H1 (cell line): ENCODE measurements around the gene TFCP2L1. TPM values are rescaled to one million over a fixed set of nuclear protein-coding genes. Genes with fewer than 3 reads are reported as not detected.

Experiments
- CTCF ChIA-PET: fragments of 300-600 bp; sonication (Branson Sonifier 250); formaldehyde crosslinking; loops from one replicate; lab custom pipeline; 2021; ENCODE audit not compliant: partially characterized antibody; lab: Charles Lee
- POLR2A ChIA-PET: fragments of 300-600 bp; sonication (Branson Sonifier 250); formaldehyde crosslinking; loops from one replicate; lab custom pipeline; 2021; ENCODE audit warnings: inconsistent platforms; ENCODE audit not compliant: partially characterized antibody; lab: Charles Lee
- DNase-seq, 2 experiments: peaks; one replicate each; pipeline versions ENCODE4 v3.0.0 to v3.0.0-alpha.2; 2010 to 2022; ENCODE audit warnings: low spot score in 2 of 2, low read depth in 1 of 2, mixed read lengths in 1 of 2
- FAIRE-seq: peaks from 2 replicates; lab custom pipeline; 2011; peaks lifted over from hg19 to GRCh38; lab: Jason Lieb, UNC
- H2AFZ ChIP-seq: 2 replicates; pipeline ENCODE4 v1.8.1; 2012; ENCODE audit warnings: low read length, inconsistent platforms
- H2AK5ac ChIP-seq: 2 replicates; pipeline ENCODE4 v1.6.1; 2013; ENCODE audit warnings: low read depth, low read length
- H2BK120ac ChIP-seq: replicated peaks from 2 replicates; pipeline ENCODE3; 2013; ENCODE audit warnings: low read depth, low read length, inconsistent platforms
- H2BK12ac ChIP-seq: 2 replicates; pipeline ENCODE4 v1.6.1; 2013; ENCODE audit warnings: low read depth, low read length
- H2BK15ac ChIP-seq: 2 replicates; pipeline ENCODE4 v1.6.1; 2013; ENCODE audit warnings: low read length
- H2BK20ac ChIP-seq: 2 replicates; pipeline ENCODE4 v1.6.1; 2013; ENCODE audit warnings: low read length
- H2BK5ac ChIP-seq: 2 replicates; pipeline ENCODE4 v1.6.1; 2013; ENCODE audit warnings: low read depth, low read length
- H3K14ac ChIP-seq: 2 replicates; pipeline ENCODE4 v1.6.1; 2013; ENCODE audit warnings: inconsistent platforms; ENCODE audit not compliant: insufficient read length
- H3K18ac ChIP-seq: 2 replicates; pipeline ENCODE4 v1.6.1; 2013; ENCODE audit warnings: low read length; ENCODE audit errors: extremely low read depth
- H3K23ac ChIP-seq: 2 replicates; pipeline ENCODE4 v1.6.1; 2013; ENCODE audit warnings: inconsistent platforms; ENCODE audit not compliant: insufficient read length
- H3K23me2 ChIP-seq: 2 replicates; pipeline ENCODE4 v1.6.1; 2013; ENCODE audit warnings: low read depth, low read length
- H3K27ac ChIP-seq: 2 replicates; pipeline ENCODE4 v1.6.1; 2011; ENCODE audit warnings: low read depth, low read length, inconsistent platforms
- H3K27me3 ChIP-seq, 4 experiments: replicated peaks in 1 of 4; 1 replicate in 1 of 4; 2 replicates in 3 of 4; pipeline versions ENCODE4 v1.6.1 to v1.8.1; 2011 to 2013; ENCODE audit warnings: low read length in 3 of 4, mild to moderate bottlenecking in 3 of 4, inconsistent platforms in 2 of 4, mixed read lengths in 2 of 4, moderate library complexity in 1 of 4; ENCODE audit not compliant: control insufficient read depth in 3 of 4, insufficient read depth in 3 of 4; ENCODE audit errors: extremely low read depth in 1 of 4
- H3K36me3 ChIP-seq, 4 experiments: 2 replicates each; pipeline versions ENCODE4 v1.6.1 to v1.8.1; 2011 to 2013; ENCODE audit warnings: mild to moderate bottlenecking in 4 of 4, low read length in 3 of 4, moderate library complexity in 2 of 4, control low read depth in 1 of 4, inconsistent platforms in 1 of 4; ENCODE audit not compliant: insufficient read depth in 4 of 4, control insufficient read depth in 2 of 4
- H3K4ac ChIP-seq: replicated peaks from 2 replicates; pipeline ENCODE3; 2013; ENCODE audit warnings: low read length, low read depth, mixed read lengths, inconsistent platforms; ENCODE audit not compliant: insufficient read length
- H3K4me1 ChIP-seq, 4 experiments: replicated peaks in 1 of 4; 1 replicate in 1 of 4; 2 replicates in 3 of 4; pipeline versions ENCODE4 v1.6.1 to v1.8.1; 2011 to 2013; ENCODE audit warnings: low read length in 3 of 4, inconsistent platforms in 2 of 4, mixed read lengths in 1 of 4; ENCODE audit not compliant: insufficient read depth in 4 of 4, control insufficient read depth in 3 of 4
- H3K4me2 ChIP-seq, 2 experiments: 2 replicates each; pipeline versions ENCODE4 v1.6.1 to v1.8.1; 2011 to 2013; ENCODE audit warnings: low read depth in 2 of 2, low read length in 2 of 2, control low read depth in 1 of 2, inconsistent platforms in 1 of 2, mild to moderate bottlenecking in 1 of 2; ENCODE audit not compliant: insufficient read depth in 1 of 2
- H3K4me3 ChIP-seq, 4 experiments: fragments of 200-600, 300-600 bp in 1 of 4; sonication (generic), shearing (Covaris generic), sonication (Bioruptor Twin) in 1 of 4; 2 replicates each; pipeline versions ENCODE4 v1.5.1 to v1.8.1; 2011 to 2016; ENCODE audit warnings: low read length in 4 of 4, low read depth in 3 of 4, control low read depth in 2 of 4, inconsistent platforms in 2 of 4, mild to moderate bottlenecking in 2 of 4, mixed read lengths in 1 of 4, moderate library complexity in 1 of 4; ENCODE audit not compliant: insufficient read depth in 2 of 4; ENCODE audit errors: extremely low read depth in 1 of 4
- H3K56ac ChIP-seq: replicated peaks from 2 replicates; pipeline ENCODE3; 2013; ENCODE audit warnings: low read depth, mild to moderate bottlenecking, mixed read lengths, low read length, inconsistent platforms; ENCODE audit not compliant: insufficient read length
- H3K79me1 ChIP-seq: 2 replicates; pipeline ENCODE4 v1.6.1; 2013; ENCODE audit warnings: low read depth, low read length, control low read depth
- H3K79me2 ChIP-seq, 2 experiments: 2 replicates each; pipeline versions ENCODE4 v1.6.1 to v1.8.1; 2012 to 2013; ENCODE audit warnings: low read length in 2 of 2, mild to moderate bottlenecking in 2 of 2, inconsistent platforms in 1 of 2; ENCODE audit not compliant: insufficient read depth in 2 of 2, control insufficient read depth in 1 of 2
- H3K9ac ChIP-seq, 4 experiments: replicated peaks in 1 of 4; 1 replicate in 1 of 4; 2 replicates in 3 of 4; pipeline versions ENCODE4 v1.6.1 to v1.8.1; 2011 to 2013; ENCODE audit warnings: low read depth in 3 of 4, low read length in 3 of 4, control low read depth in 2 of 4, mild to moderate bottlenecking in 2 of 4, moderate library complexity in 2 of 4, inconsistent platforms in 1 of 4; ENCODE audit errors: extremely low read depth in 1 of 4
- H3K9me3 ChIP-seq, 2 experiments: 2 replicates each; pipeline versions ENCODE4 v1.6.1 to v1.8.1; 2012 to 2013; ENCODE audit warnings: mild to moderate bottlenecking in 2 of 2, moderate library complexity in 2 of 2, control low read depth in 1 of 2, inconsistent platforms in 1 of 2, low read depth in 1 of 2, low read length in 1 of 2, mixed read lengths in 1 of 2; ENCODE audit not compliant: insufficient read depth in 2 of 2
- H4K20me1 ChIP-seq, 2 experiments: replicated peaks in 1 of 2; 2 replicates each; pipeline versions ENCODE3 to v1.8.1; 2011 to 2013; ENCODE audit warnings: inconsistent platforms in 2 of 2, low read length in 2 of 2, mild to moderate bottlenecking in 1 of 2; ENCODE audit not compliant: insufficient read depth in 2 of 2, control insufficient read depth in 1 of 2
- H4K5ac ChIP-seq: 2 replicates; pipeline ENCODE4 v1.6.1; 2013; ENCODE audit warnings: low read length, low read depth, mixed read lengths, inconsistent platforms; ENCODE audit not compliant: insufficient read length
- H4K8ac ChIP-seq: 2 replicates; pipeline ENCODE4 v1.8.0; 2013; ENCODE audit warnings: mild to moderate bottlenecking, moderate library complexity, low read length, inconsistent platforms; ENCODE audit not compliant: insufficient read depth; ENCODE audit errors: extremely low read depth
- H4K91ac ChIP-seq: replicated peaks from 2 replicates; pipeline ENCODE3; 2013; ENCODE audit warnings: low read length, mixed read lengths, inconsistent platforms; ENCODE audit not compliant: insufficient read length
- NANOG ChIP-seq: IDR thresholded peaks from 2 replicates; pipeline ENCODE4 v1.6.1; 2011; ENCODE audit warnings: low read length, low read depth, mild to moderate bottlenecking, inconsistent platforms; ENCODE audit not compliant: insufficient read depth, poor library complexity, severe bottlenecking
- RNF2 ChIP-seq: fragments of 200-900, 300-1000 bp; sonication (generic); IDR thresholded peaks from 2 replicates; pipeline ENCODE4 v1.7.1; 2016; ENCODE audit warnings: borderline replicate concordance, low read depth, mild to moderate bottlenecking, antibody characterized with exemption, low read length; ENCODE audit not compliant: poor library complexity, severe bottlenecking; ENCODE audit errors: missing control alignments
- WGBS, 2 experiments: shearing (Covaris generic) in 1 of 2; methylation state at CpG; one replicate each; pipeline versions ENCODE4 v1.1.6 to v1.1.7; 2013 to 2015; ENCODE audit warnings: low lambda C conversion rate in 2 of 2, mixed read lengths in 2 of 2, inconsistent platforms in 1 of 2, low coverage in 1 of 2, missing lambda C conversion rate in 1 of 2; ENCODE audit not compliant: insufficient replicate concordance in 2 of 2, insufficient coverage in 1 of 2, insufficient read length in 1 of 2; ENCODE audit errors: extremely low coverage in 1 of 2, missing lambda C conversion rate in 1 of 2; 5-methylcytosine and 5-hydroxymethylcytosine counted together
- polyA plus RNA-seq, 7 experiments: library from polyadenylated mRNA; depleted of rRNA in 3 of 7; stranded (reverse) in 5 of 7; unstranded in 2 of 7; fragments of >200 nt in 5 of 7; fragments of 200-250 nt in 2 of 7; gene quantifications; 1 replicate in 5 of 7; 2 replicates in 1 of 7; 4 replicates in 1 of 7; pipeline versions ENCODE4 v1.2.1 to v1.2.3, GENCODE V29; 2011 to 2013; ENCODE audit warnings: missing spikeins in 2 of 7, mixed read lengths in 2 of 7
- total RNA-seq: library from RNA; stranded (reverse); fragmentation: NEBNext Ultra II Directional; extraction: Animal tissue kit (Norgen Biotek cat#: 25700); gene quantifications from 2 replicates; pipeline ENCODE4 v1.2.1, GENCODE V29; 2021
- TF ChIP-seq, protein P1 (sequence below): IDR thresholded peaks from 2 replicates; pipeline ENCODE4 v1.6.1; 2011; ENCODE audit warnings: low read length, improper control_type of control experiment

Gene TFCP2L1
- total and polyA plus RNA-seq, 2 of the 8 experiments (the other 6 are each of a cell fraction or from before 2014, with no cell fraction given), result 1.5 to 3.8 TPM

- Histone ChIP-seq H3K23me2 (no peaks in the 10 kb centered on the region), H2BK5ac (no peak overlapping the region), H3K4me2 (no peak overlapping the region), H3K14ac (no peak overlapping the region), H2BK12ac (no peak overlapping the region), H3K4ac (no peak overlapping the region), H3K4me3 (no peak overlapping the region), H3K56ac (no peak overlapping the region), H3K9me3 (no peaks in the 10 kb centered on the region), H4K5ac (no peak overlapping the region), H2AK5ac (no peak overlapping the region), H4K91ac (no peak overlapping the region), H3K27ac (no peak overlapping the region), H4K20me1 (peaks cover 0 to 2% of the 10 kb centered on the region in 2 experiments), H3K27me3 (no peaks in the 10 kb centered on the region), H2BK20ac (no peak overlapping the region), H4K8ac (no peak overlapping the region; the same call in 1 of the 2 replicates), H3K79me1 (0 out of 2 replicates have a peak, but pooled peaks cover 5% of the 10 kb centered on the region), H3K18ac (no peak overlapping the region), H2BK15ac (no peak overlapping the region), H3K9ac (no peak overlapping the region), H2AFZ (no peak overlapping the region), H3K23ac (no peak overlapping the region), H3K79me2 (no peaks in the 10 kb centered on the region), H2BK120ac (no peak overlapping the region), H3K4me1 (peaks cover 0 to 3% (median 0%) of the 10 kb centered on the region in 4 experiments; a peak in 2 of 7 replicates), H3K36me3 (no peaks in the 10 kb centered on the region)
- WGBS, 2 experiments, result 80% methylated on average over 5 of the region's 5 CpGs; no CpG with 5 or more reads in 1 of the 2 experiments
- POLR2A ChIA-PET, result no interaction called here
- DNase-seq (no peak), FAIRE-seq (no peak)
- no peak for TF ChIP-seq RNF2
- no peak for TF ChIP-seq NANOG
- TF ChIP-seq, protein P1, sequence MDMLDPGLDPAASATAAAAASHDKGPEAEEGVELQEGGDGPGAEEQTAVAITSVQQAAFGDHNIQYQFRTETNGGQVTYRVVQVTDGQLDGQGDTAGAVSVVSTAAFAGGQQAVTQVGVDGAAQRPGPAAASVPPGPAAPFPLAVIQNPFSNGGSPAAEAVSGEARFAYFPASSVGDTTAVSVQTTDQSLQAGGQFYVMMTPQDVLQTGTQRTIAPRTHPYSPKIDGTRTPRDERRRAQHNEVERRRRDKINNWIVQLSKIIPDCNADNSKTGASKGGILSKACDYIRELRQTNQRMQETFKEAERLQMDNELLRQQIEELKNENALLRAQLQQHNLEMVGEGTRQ, result no peak
- CTCF ChIA-PET, result interaction anchor here (1.1 to 1.7 kb wide), 2 partner anchors 36 to 39 kb away, joined by 7 read pairs; no protein-coding TSS in a partner anchor
Observed at GRCh38 chr2:121258051-121258450, 27.0 kb downstream of the TFCP2L1 start.
